ENCODE data around the gene TMEM40.
"Not testable (repeated sequence)": the region's sequence is repeated elsewhere in the genome, so short reads cannot be mapped to it uniquely, and the experiment has no call there.

TMEM40 gene

GRCh38 chr3:12791430-12791829, 32.4 kb upstream of the TMEM40 start:
- no peak for TF ChIP-seq GATA1 (IDR thresholded peaks at IDR 0.05; ENCODE audit: low read depth, low read length)
- TF ChIP-seq POLR2A (IDR thresholded peaks at IDR 0.05; ENCODE audit: low read length), result no peak
- no peak for DNase-seq

DNA sequence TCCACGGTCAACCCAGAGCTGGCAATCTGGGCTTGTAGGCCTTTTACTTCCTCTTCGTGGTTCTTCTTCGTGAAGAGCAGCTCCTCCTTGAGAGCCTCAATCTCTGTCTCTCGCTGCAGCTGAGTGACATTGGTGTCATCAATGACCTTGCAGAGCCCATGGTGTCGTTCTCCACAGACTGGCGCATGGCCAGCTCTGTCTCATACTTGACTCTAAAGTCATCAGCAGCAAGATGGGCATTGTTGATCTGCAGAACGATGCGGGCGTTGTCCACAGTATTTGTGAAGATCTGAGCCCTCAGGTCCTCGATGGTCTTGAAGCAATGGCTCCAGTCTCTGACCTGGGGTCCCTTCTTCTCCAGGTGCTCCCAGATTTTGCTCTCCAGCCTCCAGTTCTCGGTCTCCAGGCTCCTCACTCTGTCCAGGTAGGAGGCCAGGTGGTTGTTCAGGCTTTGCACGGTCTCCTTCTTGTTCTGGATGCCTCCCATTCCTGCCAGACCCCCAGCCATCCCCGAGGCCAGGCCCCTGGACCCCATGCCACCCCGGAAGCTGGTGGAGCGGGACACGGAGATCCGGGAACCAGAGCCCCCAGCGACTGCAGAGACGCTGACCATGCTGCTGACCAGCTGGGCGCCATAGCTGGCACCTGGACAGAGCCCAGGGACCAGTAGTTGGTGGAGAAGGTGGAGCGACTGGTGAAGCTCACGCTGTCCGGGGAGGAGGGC, 29.1 kb upstream of the TMEM40 start:
- not testable (repeated sequence) for DNase-seq

DNA sequence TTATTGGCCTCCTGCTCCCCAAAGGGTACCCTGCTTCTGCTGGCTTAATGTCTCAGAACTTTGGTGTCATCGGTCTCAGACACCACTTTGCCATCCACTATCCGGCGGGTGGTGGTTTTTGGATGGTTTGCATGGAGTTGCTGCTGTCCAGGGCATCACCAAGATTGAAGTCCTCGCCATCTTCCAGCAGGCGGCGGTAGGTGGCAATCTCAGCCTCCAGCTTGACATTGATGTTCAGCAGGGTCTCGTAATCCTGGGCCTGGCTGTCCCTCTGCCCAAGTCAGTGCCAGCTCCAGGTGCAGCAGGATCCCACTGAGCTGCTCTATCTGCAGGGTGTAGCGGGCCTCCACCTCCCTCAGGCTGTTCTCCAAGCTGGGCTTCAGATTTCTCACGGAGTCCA, 28.3 kb upstream of the TMEM40 start:
- peak; percentile 59 to 72 for DNase-seq

GRCh38 chr3:12785096-12785495, 26.0 kb upstream of the TMEM40 start:
- DNase-seq, result no peak
- no peak for TF ChIP-seq POLR2A (IDR thresholded peaks at IDR 0.05; ENCODE audit: low read length)
- no peak for TF ChIP-seq GATA1 (IDR thresholded peaks at IDR 0.05; ENCODE audit: low read depth, low read length)

GRCh38 chr3:12782172-12782815, 23.2 kb upstream of the TMEM40 start:
- no peak for TF ChIP-seq POLR2A (IDR thresholded peaks at IDR 0.05; ENCODE audit: low read length)
- no peak for TF ChIP-seq GATA1 (IDR thresholded peaks at IDR 0.05; ENCODE audit: low read depth, low read length)
- peak; percentile 23 to 27 for DNase-seq

- DNase-seq, result no peak
- TF ChIP-seq GATA1 (IDR thresholded peaks at IDR 0.05; ENCODE audit: low read depth, low read length) (no peak), POLR2A (IDR thresholded peaks at IDR 0.05; ENCODE audit: low read length) (no peak)
These were observed 21.7 kb upstream of the TMEM40 start for GRCh38 chr3:12780751-12781150.

DNA sequence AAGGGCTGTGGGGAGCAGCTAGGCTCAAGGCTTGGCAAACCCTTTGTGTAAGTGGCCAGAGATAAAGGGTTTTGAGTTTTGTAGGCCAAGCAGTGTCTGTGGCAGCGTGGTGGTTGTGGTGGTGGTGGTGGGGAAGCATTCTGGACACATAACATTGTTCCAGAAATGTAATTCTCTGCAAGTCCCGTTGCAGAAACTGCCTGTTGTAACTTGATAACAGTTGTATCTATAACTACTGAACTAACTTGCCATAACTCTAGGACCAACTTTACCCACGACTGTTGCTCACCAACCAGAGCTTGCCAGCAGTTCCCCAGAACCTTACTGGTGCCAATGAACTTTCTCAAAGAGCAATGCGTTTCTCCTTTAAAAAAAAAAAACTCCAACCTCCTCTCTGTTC, 18.1 kb upstream of the TMEM40 start:
- no peak for DNase-seq
- TF ChIP-seq POLR2A (IDR thresholded peaks at IDR 0.05; ENCODE audit: low read length) (no peak), GATA1 (IDR thresholded peaks at IDR 0.05; ENCODE audit: low read depth, low read length) (no peak)

- DNase-seq, result not testable (repeated sequence)
These were observed 16.9 kb upstream of the TMEM40 start for GRCh38 chr3:12775970-12776369.

- no peak for DNase-seq
- no peak for TF ChIP-seq GATA1 (IDR thresholded peaks at IDR 0.05; ENCODE audit: low read depth, low read length)
These were observed 16.2 kb upstream of the TMEM40 start for GRCh38 chr3:12775226-12775625.

GRCh38 chr3:12774619-12775018, 15.6 kb upstream of the TMEM40 start:
- DNase-seq, result no peak
- TF ChIP-seq GATA1 (IDR thresholded peaks at IDR 0.05; ENCODE audit: low read depth, low read length) (no peak), POLR2A (IDR thresholded peaks at IDR 0.05; ENCODE audit: low read length) (no peak)

DNA sequence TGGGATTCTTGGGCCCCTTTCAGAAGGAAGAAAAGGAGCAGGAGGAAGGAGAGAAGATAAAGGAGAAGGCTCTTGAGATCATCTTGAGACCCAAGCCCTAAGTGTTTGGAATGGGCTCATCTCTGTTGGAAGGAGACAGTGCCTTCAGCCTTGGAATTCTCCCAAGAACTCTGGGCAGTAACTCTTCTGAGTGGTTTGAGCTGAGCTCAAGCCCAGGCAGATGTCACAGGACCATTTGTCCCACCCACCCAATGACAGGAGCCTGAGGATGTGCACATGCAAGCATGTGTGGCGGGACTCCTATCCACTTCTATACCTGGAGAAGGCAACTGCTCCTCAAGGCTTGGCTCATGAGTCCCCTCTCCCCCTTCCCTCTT, 14.6 kb upstream of the TMEM40 start:
- no peak for DNase-seq
- no peak for TF ChIP-seq GATA1 (IDR thresholded peaks at IDR 0.05; ENCODE audit: low read depth, low read length)
- no peak for TF ChIP-seq POLR2A (IDR thresholded peaks at IDR 0.05; ENCODE audit: low read length)

GRCh38 chr3:12773030-12773709, 14.1 kb upstream of the TMEM40 start:
- DNase-seq, result no peak

GRCh38 chr3:12772462-12772861, 13.4 kb upstream of the TMEM40 start:
- TF ChIP-seq POLR2A (IDR thresholded peaks at IDR 0.05; ENCODE audit: low read length) (no peak), GATA1 (IDR thresholded peaks at IDR 0.05; ENCODE audit: low read depth, low read length) (no peak)
- no peak for DNase-seq

More at GRCh38 chr3:12773030-12773709, 14.1 kb upstream of the TMEM40 start:
- TF ChIP-seq POLR2A (IDR thresholded peaks at IDR 0.05; ENCODE audit: low read length), result no peak
- no peak for TF ChIP-seq GATA1 (IDR thresholded peaks at IDR 0.05; ENCODE audit: low read depth, low read length)

DNA sequence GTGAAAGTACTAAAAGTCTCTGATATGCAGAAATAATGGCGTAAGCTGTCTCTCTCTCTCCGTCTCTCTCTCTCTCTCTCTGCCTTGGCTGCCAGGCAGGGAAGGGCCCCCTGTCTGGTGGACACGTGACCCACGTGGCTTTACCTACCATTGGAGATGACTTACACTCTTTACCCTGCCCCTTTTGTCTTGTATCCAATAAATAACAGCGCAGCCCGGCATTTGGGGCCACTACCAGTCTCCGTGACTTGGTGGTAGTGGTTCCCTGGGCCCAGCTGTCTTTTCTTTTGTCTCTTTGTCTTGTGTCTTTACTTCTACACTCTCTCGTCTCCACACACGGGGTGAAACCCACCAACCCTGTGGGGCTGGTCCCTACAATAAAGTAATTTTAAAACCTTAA, 12.2 kb upstream of the TMEM40 start:
- TF ChIP-seq GATA1 (IDR thresholded peaks at IDR 0.05; ENCODE audit: low read depth, low read length), result no peak
- DNase-seq, result no peak

GRCh38 chr3:12769761-12770160, 10.7 kb upstream of the TMEM40 start:
- DNase-seq, result no peak
- TF ChIP-seq GATA1 (IDR thresholded peaks at IDR 0.05; ENCODE audit: low read depth, low read length), result no peak
- TF ChIP-seq POLR2A (IDR thresholded peaks at IDR 0.05; ENCODE audit: low read length), result no peak

Data from erythroblast (primary cell).